Measurements from ENCODE around the gene HAO2.

HAO2 gene

GRCh38 chr1:119397986-119398385, 29.4 kb downstream of the HAO2 start:
- no peak for DNase-seq (ENCODE audit: low read depth)
- no peak for TF ChIP-seq CTCF (IDR thresholded peaks at IDR 0.05; ENCODE audit: low read depth, low read length, missing control alignments)
- H3K4me3 ChIP-seq (ENCODE audit: low read depth, low read length) = no peak overlapping the region

- no peak for DNase-seq (ENCODE audit: low read depth)
- TF ChIP-seq CTCF (IDR thresholded peaks at IDR 0.05; ENCODE audit: low read depth, low read length, missing control alignments) = no peak
- no peak overlapping the region for H3K4me3 ChIP-seq (ENCODE audit: low read depth, low read length)
Measured at GRCh38 chr1:119404736-119405135, 36.2 kb downstream of the HAO2 start.

- TF ChIP-seq CTCF (IDR thresholded peaks at IDR 0.05; ENCODE audit: low read depth, low read length, missing control alignments) = no peak
- DNase-seq (ENCODE audit: low read depth) = no peak
- no peak overlapping the region for H3K4me3 ChIP-seq (ENCODE audit: low read depth, low read length)
Measured at GRCh38 chr1:119409731-119410130, 41.1 kb downstream of the HAO2 start.

GRCh38 chr1:119410961-119411360, 42.4 kb downstream of the HAO2 start:
- no peak for DNase-seq (ENCODE audit: low read depth)
- TF ChIP-seq CTCF (IDR thresholded peaks at IDR 0.05; ENCODE audit: low read depth, low read length, missing control alignments) = no peak
- no peak overlapping the region for H3K4me3 ChIP-seq (ENCODE audit: low read depth, low read length)

- TF ChIP-seq CTCF (IDR thresholded peaks at IDR 0.05; ENCODE audit: low read depth, low read length, missing control alignments) = no peak
- DNase-seq (ENCODE audit: low read depth) = no peak
- no peak within 1 kb of the TSS for H3K4me3 ChIP-seq (ENCODE audit: low read depth, low read length)
Measured at GRCh38 chr1:119414950-119415349, 46.4 kb downstream of the HAO2 start, which contains the start of gene HSD3B2. Gene HSD3B2, plus strand, starts transcription at chr1:119415150. Its CDS starts 270 bp downstream, at chr1:119415420.

GRCh38 chr1:119416006-119416640, 47.5 kb downstream of the HAO2 start:
- no peak for TF ChIP-seq CTCF (IDR thresholded peaks at IDR 0.05; ENCODE audit: low read depth, low read length, missing control alignments)
- H3K4me3 ChIP-seq (ENCODE audit: low read depth, low read length) = no peak overlapping the region
- no peak for DNase-seq (ENCODE audit: low read depth)

GRCh38 chr1:119419109-119419508, 50.5 kb downstream of the HAO2 start:
- no peak for DNase-seq (ENCODE audit: low read depth)
- H3K4me3 ChIP-seq (ENCODE audit: low read depth, low read length) = no peak overlapping the region
- no peak for TF ChIP-seq CTCF (IDR thresholded peaks at IDR 0.05; ENCODE audit: low read depth, low read length, missing control alignments)
